ENCODE results near the gene NEDD8.

DNA sequence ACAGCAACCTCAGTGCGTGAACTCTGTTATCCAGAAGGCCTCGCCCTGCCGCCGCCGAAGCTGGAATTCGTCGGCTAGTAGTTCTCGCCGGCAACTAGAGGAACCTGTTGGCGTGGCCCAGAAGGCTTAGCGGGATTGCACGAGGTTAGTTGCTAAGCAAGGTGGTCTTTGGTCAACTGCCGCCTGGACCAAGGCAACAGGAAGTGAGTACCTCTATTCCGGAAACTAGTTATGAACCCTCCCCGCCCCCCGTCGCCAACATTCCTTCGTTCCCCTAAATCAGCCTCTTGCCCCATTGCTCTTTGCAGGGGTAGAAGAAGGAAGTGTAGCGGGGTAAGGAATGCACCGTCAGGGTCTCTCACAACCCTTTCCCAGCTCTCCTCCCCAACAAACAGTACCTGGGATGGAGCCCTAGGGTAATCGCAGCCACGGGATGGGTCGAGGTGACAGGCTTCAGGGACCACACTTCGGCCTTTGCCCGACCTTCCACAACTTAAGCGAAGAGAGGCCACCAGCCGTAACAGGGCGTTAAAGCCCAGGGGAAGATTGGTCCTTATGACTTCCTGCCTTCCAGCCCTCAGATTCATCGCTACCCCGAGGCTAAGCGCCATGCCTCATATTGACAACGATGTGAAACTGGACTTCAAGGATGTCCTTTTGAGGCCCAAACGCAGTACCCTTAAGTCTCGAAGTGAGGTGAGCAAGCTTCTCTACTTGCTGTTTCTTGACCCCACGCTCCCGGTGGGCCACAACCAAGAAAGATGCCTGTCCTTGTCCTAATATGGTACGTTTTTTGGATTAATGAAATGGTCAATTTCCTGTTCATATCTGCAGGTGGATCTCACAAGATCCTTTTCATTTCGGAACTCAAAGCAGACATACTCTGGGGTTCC lies 724 bp upstream of the NEDD8 start, which contains the start of gene GMPR2:
- TF ChIP-seq, protein P1, sequence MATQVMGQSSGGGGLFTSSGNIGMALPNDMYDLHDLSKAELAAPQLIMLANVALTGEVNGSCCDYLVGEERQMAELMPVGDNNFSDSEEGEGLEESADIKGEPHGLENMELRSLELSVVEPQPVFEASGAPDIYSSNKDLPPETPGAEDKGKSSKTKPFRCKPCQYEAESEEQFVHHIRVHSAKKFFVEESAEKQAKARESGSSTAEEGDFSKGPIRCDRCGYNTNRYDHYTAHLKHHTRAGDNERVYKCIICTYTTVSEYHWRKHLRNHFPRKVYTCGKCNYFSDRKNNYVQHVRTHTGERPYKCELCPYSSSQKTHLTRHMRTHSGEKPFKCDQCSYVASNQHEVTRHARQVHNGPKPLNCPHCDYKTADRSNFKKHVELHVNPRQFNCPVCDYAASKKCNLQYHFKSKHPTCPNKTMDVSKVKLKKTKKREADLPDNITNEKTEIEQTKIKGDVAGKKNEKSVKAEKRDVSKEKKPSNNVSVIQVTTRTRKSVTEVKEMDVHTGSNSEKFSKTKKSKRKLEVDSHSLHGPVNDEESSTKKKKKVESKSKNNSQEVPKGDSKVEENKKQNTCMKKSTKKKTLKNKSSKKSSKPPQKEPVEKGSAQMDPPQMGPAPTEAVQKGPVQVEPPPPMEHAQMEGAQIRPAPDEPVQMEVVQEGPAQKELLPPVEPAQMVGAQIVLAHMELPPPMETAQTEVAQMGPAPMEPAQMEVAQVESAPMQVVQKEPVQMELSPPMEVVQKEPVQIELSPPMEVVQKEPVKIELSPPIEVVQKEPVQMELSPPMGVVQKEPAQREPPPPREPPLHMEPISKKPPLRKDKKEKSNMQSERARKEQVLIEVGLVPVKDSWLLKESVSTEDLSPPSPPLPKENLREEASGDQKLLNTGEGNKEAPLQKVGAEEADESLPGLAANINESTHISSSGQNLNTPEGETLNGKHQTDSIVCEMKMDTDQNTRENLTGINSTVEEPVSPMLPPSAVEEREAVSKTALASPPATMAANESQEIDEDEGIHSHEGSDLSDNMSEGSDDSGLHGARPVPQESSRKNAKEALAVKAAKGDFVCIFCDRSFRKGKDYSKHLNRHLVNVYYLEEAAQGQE (tag by site-specific recombination; IDR thresholded peaks at IDR 0.05), result no peak
- TF ChIP-seq ZNF791 (tag by site-specific recombination; IDR thresholded peaks at IDR 0.05) (no peak), MEIS1 (CRISPR knock-in tag; IDR thresholded peaks at IDR 0.05; ENCODE audit: borderline replicate concordance) (no peak)
- TF ChIP-seq, protein P2, sequence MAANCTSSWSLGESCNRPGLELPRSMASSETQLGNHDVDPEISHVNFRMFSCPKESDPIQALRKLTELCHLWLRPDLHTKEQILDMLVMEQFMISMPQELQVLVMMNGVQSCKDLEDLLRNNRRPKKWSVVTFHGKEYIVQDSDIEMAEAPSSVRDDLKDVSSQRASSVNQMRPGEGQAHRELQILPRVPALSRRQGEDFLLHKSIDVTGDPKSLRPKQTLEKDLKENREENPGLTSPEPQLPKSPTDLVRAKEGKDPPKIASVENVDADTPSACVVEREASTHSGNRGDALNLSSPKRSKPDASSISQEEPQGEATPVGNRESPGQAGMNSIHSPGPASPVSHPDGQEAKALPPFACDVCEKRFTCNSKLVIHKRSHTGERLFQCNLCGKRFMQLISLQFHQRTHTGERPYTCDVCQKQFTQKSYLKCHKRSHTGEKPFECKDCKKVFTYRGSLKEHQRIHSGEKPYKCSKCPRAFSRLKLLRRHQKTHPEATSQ (tag by site-specific recombination; IDR thresholded peaks at IDR 0.05), result no peak; the same call in 1 of the 2 replicates
- TF ChIP-seq, protein P3, sequence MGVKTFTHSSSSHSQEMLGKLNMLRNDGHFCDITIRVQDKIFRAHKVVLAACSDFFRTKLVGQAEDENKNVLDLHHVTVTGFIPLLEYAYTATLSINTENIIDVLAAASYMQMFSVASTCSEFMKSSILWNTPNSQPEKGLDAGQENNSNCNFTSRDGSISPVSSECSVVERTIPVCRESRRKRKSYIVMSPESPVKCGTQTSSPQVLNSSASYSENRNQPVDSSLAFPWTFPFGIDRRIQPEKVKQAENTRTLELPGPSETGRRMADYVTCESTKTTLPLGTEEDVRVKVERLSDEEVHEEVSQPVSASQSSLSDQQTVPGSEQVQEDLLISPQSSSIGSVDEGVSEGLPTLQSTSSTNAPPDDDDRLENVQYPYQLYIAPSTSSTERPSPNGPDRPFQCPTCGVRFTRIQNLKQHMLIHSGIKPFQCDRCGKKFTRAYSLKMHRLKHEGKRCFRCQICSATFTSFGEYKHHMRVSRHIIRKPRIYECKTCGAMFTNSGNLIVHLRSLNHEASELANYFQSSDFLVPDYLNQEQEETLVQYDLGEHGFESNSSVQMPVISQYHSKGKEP (tag by site-specific recombination; IDR thresholded peaks at IDR 0.05), result no peak
- TF ChIP-seq, protein P4, sequence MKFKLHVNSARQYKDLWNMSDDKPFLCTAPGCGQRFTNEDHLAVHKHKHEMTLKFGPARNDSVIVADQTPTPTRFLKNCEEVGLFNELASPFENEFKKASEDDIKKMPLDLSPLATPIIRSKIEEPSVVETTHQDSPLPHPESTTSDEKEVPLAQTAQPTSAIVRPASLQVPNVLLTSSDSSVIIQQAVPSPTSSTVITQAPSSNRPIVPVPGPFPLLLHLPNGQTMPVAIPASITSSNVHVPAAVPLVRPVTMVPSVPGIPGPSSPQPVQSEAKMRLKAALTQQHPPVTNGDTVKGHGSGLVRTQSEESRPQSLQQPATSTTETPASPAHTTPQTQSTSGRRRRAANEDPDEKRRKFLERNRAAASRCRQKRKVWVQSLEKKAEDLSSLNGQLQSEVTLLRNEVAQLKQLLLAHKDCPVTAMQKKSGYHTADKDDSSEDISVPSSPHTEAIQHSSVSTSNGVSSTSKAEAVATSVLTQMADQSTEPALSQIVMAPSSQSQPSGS (tag by site-specific recombination; IDR thresholded peaks at IDR 0.05; ENCODE audit: low read depth), result no peak

All from HEK293 (cell line).